Upper lobe of right lung (tissue), 1 donor: ENCODE results near the gene CYSTM1. TPM values are rescaled to one million over a fixed set of nuclear protein-coding genes. Genes with fewer than 3 reads are reported as not detected.

ENCODE experiments used
- ATAC-seq: fragments of 200-7000 bp; cut with Tn5 transposase; one replicate; pipeline ENCODE4 v1.9.1; 2020; ENCODE audit warnings: mild to moderate bottlenecking, moderate library complexity
- DNase-seq: peaks from one replicate; pipeline ENCODE4 v3.0.0-alpha.2; 2020
- H3K27ac ChIP-seq: fragments of 200-600 bp; one replicate; pipeline ENCODE4 v1.8.0; 2022
- H3K27me3 ChIP-seq: fragments of 200-600 bp; one replicate; pipeline ENCODE4 v1.8.0; 2022; ENCODE audit warnings: mild to moderate bottlenecking
- H3K36me3 ChIP-seq: fragments of 200-600 bp; one replicate; pipeline ENCODE4 v1.8.0; 2022
- H3K4me1 ChIP-seq: fragments of 200-600 bp; one replicate; pipeline ENCODE4 v1.8.0; 2022
- H3K4me3 ChIP-seq: fragments of 200-600 bp; one replicate; pipeline ENCODE4 v1.8.0; 2022; ENCODE audit warnings: mild to moderate bottlenecking
- H3K9me3 ChIP-seq: fragments of 200-600 bp; one replicate; pipeline ENCODE4 v1.8.0; 2022
- intact Hi-C: fragments of 100-400 bp; cut with DNase I; formaldehyde crosslinking; loops from one replicate; pipeline ENCODE4 v1.11.0; 2022
- total RNA-seq: library from RNA; stranded (reverse); fragmentation: NEBNext Ultra II Directional; extraction: Animal tissue kit (Norgen Biotek cat#: 25700); gene quantifications from one replicate; pipeline ENCODE4 v1.2.1, GENCODE V29; 2021
- TF ChIP-seq, protein P1 (sequence below): fragments of 200-600 bp; IDR thresholded peaks from one replicate; pipeline ENCODE4 v1.8.0; 2022; ENCODE audit warnings: antibody characterized with exemption
- donor health status: DM: no; HTN: yes; CAD: no; lungs with severe emphysema.

CYSTM1 gene
- total RNA-seq, 1 donor from 2014 or later: 85.1 TPM

DNA sequence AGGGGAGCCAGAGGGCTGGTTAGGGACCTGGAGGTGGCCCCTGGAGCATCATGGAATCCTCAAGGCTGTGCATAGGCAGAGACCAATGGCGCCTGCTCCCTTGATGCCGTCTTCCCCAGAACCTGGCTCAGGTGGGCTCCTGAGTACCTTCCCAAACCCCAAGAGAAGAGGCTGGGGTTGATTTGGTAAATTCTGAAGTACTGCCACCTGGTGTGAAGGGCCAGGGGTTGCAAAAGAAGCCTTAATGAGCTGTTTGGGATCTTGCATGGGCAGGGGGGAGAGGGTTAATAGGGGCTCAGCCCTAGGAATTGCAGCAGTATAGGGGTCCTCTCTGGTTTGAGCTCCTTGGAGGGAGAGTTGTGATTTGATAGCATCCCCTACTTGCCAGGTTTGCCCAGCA, 52.1 kb downstream of the CYSTM1 start:
- no peak for DNase-seq
- no peak for ATAC-seq
- TF ChIP-seq, protein P1, sequence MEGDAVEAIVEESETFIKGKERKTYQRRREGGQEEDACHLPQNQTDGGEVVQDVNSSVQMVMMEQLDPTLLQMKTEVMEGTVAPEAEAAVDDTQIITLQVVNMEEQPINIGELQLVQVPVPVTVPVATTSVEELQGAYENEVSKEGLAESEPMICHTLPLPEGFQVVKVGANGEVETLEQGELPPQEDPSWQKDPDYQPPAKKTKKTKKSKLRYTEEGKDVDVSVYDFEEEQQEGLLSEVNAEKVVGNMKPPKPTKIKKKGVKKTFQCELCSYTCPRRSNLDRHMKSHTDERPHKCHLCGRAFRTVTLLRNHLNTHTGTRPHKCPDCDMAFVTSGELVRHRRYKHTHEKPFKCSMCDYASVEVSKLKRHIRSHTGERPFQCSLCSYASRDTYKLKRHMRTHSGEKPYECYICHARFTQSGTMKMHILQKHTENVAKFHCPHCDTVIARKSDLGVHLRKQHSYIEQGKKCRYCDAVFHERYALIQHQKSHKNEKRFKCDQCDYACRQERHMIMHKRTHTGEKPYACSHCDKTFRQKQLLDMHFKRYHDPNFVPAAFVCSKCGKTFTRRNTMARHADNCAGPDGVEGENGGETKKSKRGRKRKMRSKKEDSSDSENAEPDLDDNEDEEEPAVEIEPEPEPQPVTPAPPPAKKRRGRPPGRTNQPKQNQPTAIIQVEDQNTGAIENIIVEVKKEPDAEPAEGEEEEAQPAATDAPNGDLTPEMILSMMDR: no peak
- Histone ChIP-seq H3K4me3 (no peak overlapping the region), H3K27me3 (no peaks in the 10 kb centered on the region), H3K4me1 (peaks cover 12% of the 10 kb centered on the region), H3K9me3 (no peaks in the 10 kb centered on the region), H3K27ac (no peak overlapping the region), H3K36me3 (no peaks in the 10 kb centered on the region)
- intact Hi-C loops: no loop called here

DNA sequence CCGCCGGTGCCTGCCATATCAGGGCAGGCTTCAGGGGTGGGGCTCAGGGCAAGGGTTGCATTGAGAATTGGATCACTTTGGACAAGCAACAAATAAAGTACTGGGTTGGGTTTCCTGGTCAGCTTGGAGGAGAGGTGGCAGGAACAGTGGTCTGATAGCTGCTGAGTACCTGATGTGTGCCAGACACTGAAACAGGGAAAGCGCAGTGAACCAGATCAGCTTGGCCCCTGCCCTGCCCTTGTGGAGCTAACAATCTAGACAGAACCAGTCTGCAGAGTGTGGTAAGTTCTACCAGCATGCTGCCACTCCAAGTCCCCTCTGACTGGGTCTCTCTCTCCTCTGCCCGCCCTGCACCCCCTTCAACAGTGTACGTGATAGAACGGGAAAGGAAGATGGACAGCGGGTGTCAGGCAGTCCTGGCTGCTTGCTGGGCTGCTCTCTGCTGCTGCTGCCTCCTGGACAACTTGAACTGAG, 53.4 kb downstream of the CYSTM1 start:
- intact Hi-C loops: no loop called here
- Histone ChIP-seq H3K4me1 (peaks cover 7% of the 10 kb centered on the region), H3K4me3 (no peak overlapping the region), H3K27me3 (no peaks in the 10 kb centered on the region), H3K36me3 (no peaks in the 10 kb centered on the region), H3K9me3 (no peaks in the 10 kb centered on the region), H3K27ac (no peak overlapping the region)
- DNase-seq (no peak), ATAC-seq (peak; percentile 40)
- TF ChIP-seq, protein P1: no peak

DNA sequence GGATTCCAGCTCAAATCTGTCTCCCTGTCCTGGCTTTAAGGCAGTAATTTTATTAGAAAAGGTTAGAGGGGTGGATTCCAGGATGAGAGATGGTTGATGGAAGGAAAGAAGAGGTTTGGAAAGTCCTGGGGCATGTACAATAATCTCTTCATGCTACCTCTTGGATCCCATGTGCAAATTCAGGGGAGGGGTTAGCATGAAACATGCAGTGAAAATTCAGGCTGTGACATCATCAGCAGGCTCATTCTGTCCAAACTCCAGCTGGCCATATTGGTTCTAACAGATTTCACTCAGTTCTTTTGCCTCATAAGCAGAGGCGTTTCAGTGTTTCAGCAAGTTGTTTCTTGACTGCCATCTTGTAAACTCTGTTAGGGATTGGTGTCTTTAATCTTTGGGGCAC, 55.4 kb downstream of the CYSTM1 start:
- H3K36me3 ChIP-seq: no peaks in the 10 kb centered on the region
- ATAC-seq (no peak), DNase-seq (no peak)
- intact Hi-C loops: no loop called here
- TF ChIP-seq, protein P1: no peak
- no peaks in the 10 kb centered on the region for H3K9me3 ChIP-seq
- peaks cover 4% of the 10 kb centered on the region for H3K4me1 ChIP-seq
- no peak overlapping the region for H3K27ac ChIP-seq
- H3K4me3 ChIP-seq: no peak overlapping the region
- H3K27me3 ChIP-seq: no peaks in the 10 kb centered on the region

DNA sequence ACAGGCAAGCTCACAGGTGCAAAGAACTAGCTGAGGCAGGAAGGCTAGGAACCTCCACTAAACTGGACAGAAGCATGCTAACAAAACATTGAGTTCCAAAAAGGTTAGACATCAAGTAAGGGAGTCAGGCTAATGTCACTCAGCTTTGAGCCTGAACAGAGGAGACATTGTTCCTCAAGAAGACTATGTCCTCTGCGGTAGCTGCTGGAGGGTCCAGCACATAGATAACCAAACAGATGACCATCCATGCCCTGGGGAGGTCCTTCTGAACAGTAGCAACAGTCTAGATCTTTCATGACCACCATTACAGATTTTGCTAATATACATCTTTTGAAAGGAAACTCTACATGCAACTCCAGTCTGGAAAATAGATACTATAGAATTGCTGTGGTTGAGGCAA, 57.7 kb downstream of the CYSTM1 start:
- H3K36me3 ChIP-seq: no peaks in the 10 kb centered on the region
- no peak overlapping the region for H3K27ac ChIP-seq
- DNase-seq (no peak), ATAC-seq (no peak)
- TF ChIP-seq, protein P1: no peak
- H3K9me3 ChIP-seq: no peaks in the 10 kb centered on the region
- H3K4me1 ChIP-seq: peaks cover 10% of the 10 kb centered on the region
- intact Hi-C loops: no loop called here
- H3K27me3 ChIP-seq: no peaks in the 10 kb centered on the region
- H3K4me3 ChIP-seq: no peak overlapping the region

DNA sequence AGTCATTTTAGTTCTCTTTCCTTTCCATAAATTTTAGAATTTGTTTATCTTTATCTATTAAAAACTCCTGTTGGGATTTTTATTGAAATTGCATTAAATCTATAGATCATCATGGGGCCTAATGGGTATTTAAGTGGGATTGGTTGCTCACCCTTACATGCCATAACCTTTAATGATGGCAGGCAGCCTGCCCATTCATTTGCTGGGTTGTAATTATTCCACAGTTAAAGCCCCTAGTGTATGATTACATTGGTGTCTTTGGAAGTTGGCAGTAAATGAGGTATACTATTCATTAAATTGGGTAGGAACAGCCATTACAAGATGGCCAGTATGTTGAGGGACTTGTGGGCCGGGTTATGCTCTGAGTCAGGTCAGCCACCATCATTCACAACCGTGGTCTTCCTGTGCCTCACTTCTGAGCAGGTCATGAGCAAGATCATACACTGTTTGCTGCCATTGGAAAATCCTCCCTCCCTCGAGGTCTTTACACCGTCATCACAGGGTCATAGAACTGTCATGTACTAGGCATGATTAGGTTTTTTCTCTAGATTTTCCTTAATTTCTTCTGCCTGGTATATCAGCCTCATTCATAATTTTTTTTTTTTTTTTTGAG, 59.5 kb downstream of the CYSTM1 start:
- peaks cover 10% of the 10 kb centered on the region for H3K4me1 ChIP-seq
- H3K27ac ChIP-seq: no peak overlapping the region
- DNase-seq (no peak), ATAC-seq (no peak)
- TF ChIP-seq, protein P1: no peak
- H3K36me3 ChIP-seq: no peaks in the 10 kb centered on the region
- H3K4me3 ChIP-seq: no peak overlapping the region
- intact Hi-C loops: no loop called here
- H3K9me3 ChIP-seq: no peaks in the 10 kb centered on the region
- no peaks in the 10 kb centered on the region for H3K27me3 ChIP-seq
